NT2/D1 (cell line): ENCODE results near the gene SSX4.
"Not testable (repeated sequence)": the region's sequence is repeated elsewhere in the genome, so short reads cannot be mapped to it uniquely, and the experiment has no call there.

Experiments used
- DNase-seq: peaks from one replicate; pipeline ENCODE4 v3.0.0-alpha.2; 2011; ENCODE audit warnings: low read depth, low spot score
- H3K27me3 ChIP-seq: 2 replicates; pipeline ENCODE4 v1.6.0; 2011; ENCODE audit warnings: mild to moderate bottlenecking; ENCODE audit not compliant: insufficient read length, insufficient read depth
- H3K36me3 ChIP-seq: 2 replicates; pipeline ENCODE4 v1.6.1; 2011; ENCODE audit warnings: mild to moderate bottlenecking, low read length, mixed read lengths; ENCODE audit not compliant: insufficient read depth, insufficient read length
- H3K4me1 ChIP-seq: 2 replicates; pipeline ENCODE4 v1.5.1; 2011; ENCODE audit not compliant: insufficient read depth, insufficient read length
- H3K4me3 ChIP-seq: 2 replicates; pipeline ENCODE4 v1.5.1; 2011; ENCODE audit warnings: low read depth; ENCODE audit not compliant: insufficient read length
- H3K9ac ChIP-seq: 2 replicates; pipeline ENCODE4 v1.6.0; 2011; ENCODE audit warnings: low read depth; ENCODE audit not compliant: insufficient read length
- H3K9me3 ChIP-seq: 2 replicates; pipeline ENCODE4 v1.5.1; 2011; ENCODE audit warnings: mild to moderate bottlenecking, low read length; ENCODE audit not compliant: insufficient read depth

The SSX4 gene

DNA sequence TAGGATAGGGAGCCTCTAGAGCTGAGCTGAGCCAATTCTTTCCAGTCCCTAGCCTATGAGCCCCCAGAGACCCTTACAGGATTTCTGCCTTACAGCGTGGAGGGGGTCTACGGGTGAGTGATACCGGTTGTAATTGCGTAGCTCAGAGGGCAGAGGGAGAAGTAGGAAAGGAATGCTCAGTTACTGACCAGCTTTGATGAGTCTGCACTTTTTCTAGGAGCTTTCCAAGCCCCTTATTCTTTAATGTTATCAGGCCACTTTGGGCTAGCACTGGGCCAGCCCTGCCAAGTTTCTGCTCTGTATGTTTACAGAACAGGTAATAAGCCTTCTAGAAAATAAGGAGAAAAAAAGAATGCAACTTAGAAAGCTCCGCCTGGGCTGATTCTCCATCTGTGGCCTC is 46.3 kb downstream of the SSX4 start:
- not testable (repeated sequence) for DNase-seq, H3K9me3 ChIP-seq, H3K4me3 ChIP-seq, H3K9ac ChIP-seq, H3K27me3 ChIP-seq, H3K4me1 ChIP-seq, H3K36me3 ChIP-seq

DNA sequence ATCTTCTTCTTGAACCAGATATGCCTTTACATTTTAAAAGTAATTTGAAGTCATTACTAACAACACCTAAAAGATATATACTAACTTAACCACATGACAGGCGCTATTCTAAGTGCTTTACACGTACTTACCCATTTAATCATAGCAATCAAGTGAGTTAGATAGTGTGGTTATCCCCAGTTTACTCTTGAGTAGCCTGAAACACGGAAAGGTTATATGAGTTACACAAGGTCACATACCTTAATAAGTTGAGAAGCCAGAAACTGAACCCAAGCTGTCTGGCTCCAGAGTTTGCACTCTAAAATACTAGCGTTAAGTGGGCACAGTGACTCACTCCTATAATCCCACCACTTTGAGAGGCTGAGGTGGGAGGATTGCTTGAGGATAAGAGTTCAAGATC is 46.8 kb downstream of the SSX4 start:
- not testable (repeated sequence) for H3K4me3 ChIP-seq, H3K27me3 ChIP-seq, H3K4me1 ChIP-seq, H3K9ac ChIP-seq, DNase-seq, H3K9me3 ChIP-seq, H3K36me3 ChIP-seq

DNA sequence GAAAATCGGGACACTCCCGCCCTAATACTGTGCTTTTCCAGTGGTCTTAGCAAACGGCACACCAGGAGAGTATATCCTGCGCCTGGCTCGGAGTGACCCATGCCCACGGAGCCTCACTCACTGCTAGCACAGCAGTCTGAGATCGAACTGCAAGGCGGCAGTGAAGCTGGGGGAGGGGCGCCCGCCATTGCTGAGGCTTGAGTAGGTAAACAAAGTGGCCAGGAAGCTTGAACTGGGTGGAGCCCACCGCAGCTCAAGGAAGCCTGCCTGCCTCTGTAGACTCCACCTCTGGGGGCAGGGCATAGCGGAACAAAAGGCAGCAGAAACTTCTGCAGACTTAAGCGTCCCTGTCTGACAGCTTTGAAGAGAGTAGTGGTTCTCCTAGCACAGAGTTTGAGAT is 50.4 kb downstream of the SSX4 start:
- H3K4me1 ChIP-seq, H3K27me3 ChIP-seq, H3K9me3 ChIP-seq, H3K36me3 ChIP-seq, DNase-seq: not testable (repeated sequence)
- Histone ChIP-seq H3K9ac (peak overlapping the region; percentile 51), H3K4me3 (peak overlapping the region; percentile 41)
